Mammary epithelial cell (primary cell): ENCODE measurements around the gene IKZF4.

Experiments used
- EZH2 ChIP-seq: IDR thresholded peaks from 2 replicates; pipeline ENCODE4 v1.6.1; 2012; ENCODE audit warnings: low read length, inconsistent platforms, borderline replicate concordance
- TF ChIP-seq, protein P1 (sequence below), 2 donors: IDR thresholded peaks in 1 of 2; conservative IDR thresholded peaks in 1 of 2; 2 replicates each; pipeline ENCODE4 v1.5.1; 2011 to 2012; ENCODE audit warnings: inconsistent platforms in 2 of 2, low read length in 2 of 2, mild to moderate bottlenecking in 2 of 2, control low read depth in 1 of 2, low read depth in 1 of 2; ENCODE audit not compliant: insufficient read depth in 1 of 2; ENCODE audit errors: extremely low read depth in 1 of 2

DNA sequence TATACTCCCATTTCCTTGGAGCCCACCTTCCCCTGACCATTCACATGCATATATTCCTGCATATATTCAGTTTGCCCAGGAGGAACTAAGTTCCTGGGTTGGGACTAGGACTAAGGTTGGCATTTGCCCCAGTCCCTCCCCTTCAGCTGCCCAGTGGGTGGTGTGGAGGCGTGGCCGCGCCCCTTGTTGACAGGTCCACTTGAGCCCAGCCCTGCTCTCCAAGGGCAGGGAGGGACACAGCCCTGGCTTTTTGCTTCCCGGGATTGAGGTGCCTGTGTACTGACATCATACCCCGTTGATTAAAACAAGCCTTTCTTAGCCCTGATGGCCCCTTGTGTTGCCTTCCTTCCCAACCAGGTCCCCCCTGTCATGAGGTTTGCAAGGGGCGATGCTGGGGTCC lies 66.4 kb downstream of the IKZF4 start:
- TF ChIP-seq, protein P1, sequence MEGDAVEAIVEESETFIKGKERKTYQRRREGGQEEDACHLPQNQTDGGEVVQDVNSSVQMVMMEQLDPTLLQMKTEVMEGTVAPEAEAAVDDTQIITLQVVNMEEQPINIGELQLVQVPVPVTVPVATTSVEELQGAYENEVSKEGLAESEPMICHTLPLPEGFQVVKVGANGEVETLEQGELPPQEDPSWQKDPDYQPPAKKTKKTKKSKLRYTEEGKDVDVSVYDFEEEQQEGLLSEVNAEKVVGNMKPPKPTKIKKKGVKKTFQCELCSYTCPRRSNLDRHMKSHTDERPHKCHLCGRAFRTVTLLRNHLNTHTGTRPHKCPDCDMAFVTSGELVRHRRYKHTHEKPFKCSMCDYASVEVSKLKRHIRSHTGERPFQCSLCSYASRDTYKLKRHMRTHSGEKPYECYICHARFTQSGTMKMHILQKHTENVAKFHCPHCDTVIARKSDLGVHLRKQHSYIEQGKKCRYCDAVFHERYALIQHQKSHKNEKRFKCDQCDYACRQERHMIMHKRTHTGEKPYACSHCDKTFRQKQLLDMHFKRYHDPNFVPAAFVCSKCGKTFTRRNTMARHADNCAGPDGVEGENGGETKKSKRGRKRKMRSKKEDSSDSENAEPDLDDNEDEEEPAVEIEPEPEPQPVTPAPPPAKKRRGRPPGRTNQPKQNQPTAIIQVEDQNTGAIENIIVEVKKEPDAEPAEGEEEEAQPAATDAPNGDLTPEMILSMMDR (conservative IDR thresholded peaks at IDR 0.05 in 1 of 2, IDR thresholded peaks at IDR 0.05 in 1 of 2; ENCODE audit: extremely low read depth in 1 of 2, insufficient read depth in 1 of 2, low read depth in 1 of 2, low read length in 2 of 2) = no peak
- TF ChIP-seq EZH2 = no peak
